ENCODE measurements around the gene VAV3. TPM values are rescaled to one million over a fixed set of nuclear protein-coding genes. Genes with fewer than 3 reads are reported as not detected.

The VAV3 gene
- total and polyA plus RNA-seq, 2 of the 8 experiments (the other 6 are each of a cell fraction or from before 2014, with no cell fraction given), result 2.9 to 7.9 TPM

DNA sequence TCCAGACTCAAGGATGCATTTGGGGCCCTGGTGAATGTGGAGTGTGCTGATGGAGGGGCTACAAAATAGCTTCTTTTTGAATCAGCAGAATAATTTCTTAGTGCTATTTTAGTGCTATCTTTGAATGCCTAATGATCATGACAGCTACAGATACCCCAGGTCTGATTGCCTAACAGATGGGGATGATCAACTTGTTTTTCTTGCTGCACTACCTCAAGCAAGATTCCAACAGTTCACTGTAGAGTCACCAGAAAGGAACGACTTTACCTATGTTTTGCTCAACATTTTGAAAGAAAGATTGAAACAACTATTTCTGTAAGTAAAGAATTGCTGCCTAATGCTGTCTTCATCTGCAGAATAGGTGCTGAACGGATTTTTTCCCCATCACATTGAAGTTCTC lies 42.6 kb upstream of the VAV3 start:
- H3K23me2 ChIP-seq (ENCODE audit: low read depth, low read length), result no peaks in the 10 kb centered on the region
- H3K9ac ChIP-seq (replicated peaks in 1 of 4; ENCODE audit: extremely low read depth in 1 of 4, low read depth in 3 of 4, low read length in 3 of 4), result no peak overlapping the region
- H4K20me1 ChIP-seq (replicated peaks in 1 of 2; ENCODE audit: control insufficient read depth in 1 of 2, insufficient read depth in 2 of 2, low read length in 2 of 2), result no peaks in the 10 kb centered on the region
- H2BK120ac ChIP-seq (replicated peaks; ENCODE audit: low read depth, low read length), result no peak overlapping the region
- no peak overlapping the region for H3K18ac ChIP-seq (ENCODE audit: extremely low read depth, low read length)
- H3K36me3 ChIP-seq (ENCODE audit: control insufficient read depth in 2 of 4, insufficient read depth in 4 of 4, low read length in 3 of 4), result no peaks in the 10 kb centered on the region
- H3K4me1 ChIP-seq (replicated peaks in 1 of 4; ENCODE audit: control insufficient read depth in 3 of 4, insufficient read depth in 4 of 4, low read length in 3 of 4), result no peaks in the 10 kb centered on the region
- 0 out of 2 replicates have a peak overlapping the region, but pooled peaks have one; percentile 34 for H2AFZ ChIP-seq (ENCODE audit: low read length)
- 74% methylated on average over 2 of the region's 2 CpGs; no CpG with 5 or more reads in 1 of the 2 experiments for WGBS, 2 experiments (ENCODE audit: extremely low coverage in 1 of 2, insufficient coverage in 1 of 2, insufficient read length in 1 of 2, insufficient replicate concordance in 2 of 2, low coverage in 1 of 2, low lambda C conversion rate in 2 of 2, missing lambda C conversion rate in 1 of 2)
- no peak overlapping the region for H2BK12ac ChIP-seq (ENCODE audit: low read depth, low read length)
- no peak overlapping the region for H2BK20ac ChIP-seq (ENCODE audit: low read length)
- no peak overlapping the region for H4K5ac ChIP-seq (ENCODE audit: insufficient read length, low read depth, low read length)
- TF ChIP-seq HDAC6 (IDR thresholded peaks at IDR 0.05; ENCODE audit: low read depth, low read length) (no peak), CEBPB (IDR thresholded peaks at IDR 0.05; ENCODE audit: low read depth, low read length) (no peak)
- H3K4me2 ChIP-seq (ENCODE audit: insufficient read depth in 1 of 2, low read depth in 2 of 2, low read length in 2 of 2), result no peak overlapping the region
- H2AK5ac ChIP-seq (ENCODE audit: low read depth, low read length), result no peak overlapping the region
- H2BK5ac ChIP-seq (ENCODE audit: low read depth, low read length), result no peak overlapping the region
- H3K79me1 ChIP-seq (ENCODE audit: low read depth, low read length), result no peaks in the 10 kb centered on the region
- ChIA-PET POLR2A (ENCODE audit: partially characterized antibody) (no interaction called here), CTCF (ENCODE audit: partially characterized antibody) (interaction anchor here (2.2 kb wide), 1 partner anchor 10 kb away, joined by 8 read pairs; no protein-coding TSS in a partner anchor)
- H3K4ac ChIP-seq (replicated peaks; ENCODE audit: insufficient read length, low read depth, low read length), result no peak overlapping the region
- no peaks in the 10 kb centered on the region for H3K79me2 ChIP-seq (ENCODE audit: control insufficient read depth in 1 of 2, insufficient read depth in 2 of 2, low read length in 2 of 2)
- DNase-seq (ENCODE audit: low read depth in 1 of 2, low spot score in 2 of 2) (no peak), FAIRE-seq (no peak)
- H3K56ac ChIP-seq (replicated peaks; ENCODE audit: insufficient read length, low read depth, low read length), result no peak overlapping the region
- H3K4me3 ChIP-seq (ENCODE audit: extremely low read depth in 1 of 4, insufficient read depth in 2 of 4, low read depth in 3 of 4, low read length in 4 of 4), result no peak overlapping the region
- H3K27me3 ChIP-seq (replicated peaks in 1 of 4; ENCODE audit: control insufficient read depth in 3 of 4, extremely low read depth in 1 of 4, insufficient read depth in 3 of 4, low read length in 3 of 4), result no peaks in the 10 kb centered on the region
- H3K14ac ChIP-seq (ENCODE audit: insufficient read length), result no peak overlapping the region
- no peaks in the 10 kb centered on the region for H3K9me3 ChIP-seq (ENCODE audit: insufficient read depth in 2 of 2, low read depth in 1 of 2, low read length in 1 of 2)
- no peak overlapping the region for H4K91ac ChIP-seq (replicated peaks; ENCODE audit: insufficient read length, low read length)
- H4K8ac ChIP-seq (ENCODE audit: extremely low read depth, insufficient read depth, low read length), result no peak overlapping the region
- H3K27ac ChIP-seq (ENCODE audit: low read depth, low read length), result no peak overlapping the region
- H3K23ac ChIP-seq (ENCODE audit: insufficient read length), result no peak overlapping the region
- no peak overlapping the region for H2BK15ac ChIP-seq (ENCODE audit: low read length)
